Parathyroid adenoma (tissue), 2 donors: ENCODE measurements around the gene PPARD.

Experiments used
- H2AFZ ChIP-seq: fragments of 300-600 bp; sonication (generic); one replicate; pipeline ENCODE4 v1.7.0; 2017; ENCODE audit warnings: antibody characterized with exemption, mild to moderate bottlenecking
- H3K27ac ChIP-seq: fragments of 300-600 bp; sonication (generic); one replicate; pipeline ENCODE4 v1.7.0; 2017
- H3K27me3 ChIP-seq: fragments of 300-600 bp; sonication (generic); one replicate; pipeline ENCODE4 v1.7.0; 2017; ENCODE audit warnings: low read length; ENCODE audit not compliant: control insufficient read depth, insufficient read depth
- H3K36me3 ChIP-seq: fragments of 300-600 bp; sonication (generic); one replicate; pipeline ENCODE4 v1.7.0; 2017; ENCODE audit warnings: low read length; ENCODE audit not compliant: control insufficient read depth, insufficient read depth
- H3K4me1 ChIP-seq: fragments of 300-600 bp; sonication (generic); one replicate; pipeline ENCODE4 v1.7.0; 2017; ENCODE audit warnings: control low read depth
- H3K4me2 ChIP-seq: fragments of 300-600 bp; sonication (generic); one replicate; pipeline ENCODE4 v1.7.0; 2017; ENCODE audit warnings: low read length
- H3K4me3 ChIP-seq: fragments of 300-600 bp; sonication (generic); one replicate; pipeline ENCODE4 v1.7.0; 2017; ENCODE audit warnings: low read depth, low read length
- H3K79me2 ChIP-seq: fragments of 300-600 bp; sonication (generic); one replicate; pipeline ENCODE4 v1.7.0; 2017; ENCODE audit warnings: control low read depth
- H3K9ac ChIP-seq: fragments of 300-600 bp; sonication (generic); one replicate; pipeline ENCODE4 v1.7.0; 2017; ENCODE audit warnings: mild to moderate bottlenecking
- H3K9me3 ChIP-seq: fragments of 300-600 bp; sonication (generic); one replicate; pipeline ENCODE4 v1.7.0; 2017; ENCODE audit warnings: low read length; ENCODE audit not compliant: control insufficient read depth
- TF ChIP-seq, protein P1 (sequence below): fragments of 300-600 bp; sonication (generic); IDR thresholded peaks from one replicate; pipeline ENCODE4 v1.7.0; 2017; ENCODE audit warnings: antibody characterized with exemption, mild to moderate bottlenecking
- donor health status: primary hyperparathyroidism.

PPARD gene

GRCh38 chr6:35362200-35362599, 19.8 kb downstream of the PPARD start:
- Histone ChIP-seq H3K9me3 (no peaks in the 10 kb centered on the region), H3K27me3 (no peaks in the 10 kb centered on the region), H3K4me1 (peaks cover 23% of the 10 kb centered on the region), H3K79me2 (peaks cover 34% of the 10 kb centered on the region), H3K27ac (no peak overlapping the region), H3K4me2 (no peak overlapping the region), H3K9ac (no peak overlapping the region), H3K36me3 (no peaks in the 10 kb centered on the region), H3K4me3 (no peak overlapping the region), H2AFZ (no peak overlapping the region)
- TF ChIP-seq, protein P1, sequence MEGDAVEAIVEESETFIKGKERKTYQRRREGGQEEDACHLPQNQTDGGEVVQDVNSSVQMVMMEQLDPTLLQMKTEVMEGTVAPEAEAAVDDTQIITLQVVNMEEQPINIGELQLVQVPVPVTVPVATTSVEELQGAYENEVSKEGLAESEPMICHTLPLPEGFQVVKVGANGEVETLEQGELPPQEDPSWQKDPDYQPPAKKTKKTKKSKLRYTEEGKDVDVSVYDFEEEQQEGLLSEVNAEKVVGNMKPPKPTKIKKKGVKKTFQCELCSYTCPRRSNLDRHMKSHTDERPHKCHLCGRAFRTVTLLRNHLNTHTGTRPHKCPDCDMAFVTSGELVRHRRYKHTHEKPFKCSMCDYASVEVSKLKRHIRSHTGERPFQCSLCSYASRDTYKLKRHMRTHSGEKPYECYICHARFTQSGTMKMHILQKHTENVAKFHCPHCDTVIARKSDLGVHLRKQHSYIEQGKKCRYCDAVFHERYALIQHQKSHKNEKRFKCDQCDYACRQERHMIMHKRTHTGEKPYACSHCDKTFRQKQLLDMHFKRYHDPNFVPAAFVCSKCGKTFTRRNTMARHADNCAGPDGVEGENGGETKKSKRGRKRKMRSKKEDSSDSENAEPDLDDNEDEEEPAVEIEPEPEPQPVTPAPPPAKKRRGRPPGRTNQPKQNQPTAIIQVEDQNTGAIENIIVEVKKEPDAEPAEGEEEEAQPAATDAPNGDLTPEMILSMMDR, result no peak

GRCh38 chr6:35363293-35363750, 21.0 kb downstream of the PPARD start:
- H3K27ac ChIP-seq, result no peak overlapping the region
- no peak overlapping the region for H2AFZ ChIP-seq
- H3K36me3 ChIP-seq, result no peaks in the 10 kb centered on the region
- H3K4me2 ChIP-seq, result no peak overlapping the region
- H3K9me3 ChIP-seq, result no peaks in the 10 kb centered on the region
- TF ChIP-seq, protein P1, result no peak
- peaks cover 26% of the 10 kb centered on the region for H3K4me1 ChIP-seq
- peaks cover 29% of the 10 kb centered on the region for H3K79me2 ChIP-seq
- H3K27me3 ChIP-seq, result no peaks in the 10 kb centered on the region
- H3K9ac ChIP-seq, result no peak overlapping the region
- no peak overlapping the region for H3K4me3 ChIP-seq

DNA sequence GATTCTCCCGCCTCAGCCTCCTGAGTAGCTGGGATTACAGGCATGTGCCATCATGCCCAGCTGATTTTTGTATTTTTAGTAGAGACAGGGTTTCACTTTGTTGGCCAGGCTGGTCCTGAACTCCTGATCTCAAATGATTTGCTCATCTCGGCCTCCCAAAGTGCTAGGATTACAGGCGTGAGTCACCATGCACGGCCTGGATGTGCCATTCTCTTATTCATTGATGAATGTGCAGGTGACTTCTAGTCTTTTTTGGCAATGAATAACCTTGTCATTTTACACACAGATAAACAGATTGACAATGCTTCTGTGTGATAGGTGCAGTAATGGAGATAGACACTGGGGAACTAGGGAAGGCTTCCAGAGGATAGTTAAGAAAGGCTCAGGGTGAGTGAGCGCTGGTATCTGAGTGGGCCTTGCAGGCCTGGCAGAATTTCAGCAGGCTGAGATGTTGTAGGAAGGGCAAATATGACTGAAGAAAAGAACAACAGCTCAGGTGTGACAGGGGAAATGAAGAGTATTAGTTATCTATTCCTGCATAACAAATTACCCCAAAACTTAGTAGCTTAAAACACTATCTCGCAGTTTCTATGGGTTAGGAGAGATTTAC, 23.3 kb downstream of the PPARD start:
- Histone ChIP-seq H3K4me3 (no peak overlapping the region), H3K4me2 (no peak overlapping the region), H3K27ac (no peak overlapping the region), H3K9ac (no peak overlapping the region), H2AFZ (no peak overlapping the region), H3K27me3 (no peaks in the 10 kb centered on the region), H3K4me1 (peaks cover 14% of the 10 kb centered on the region), H3K36me3 (no peaks in the 10 kb centered on the region), H3K9me3 (no peaks in the 10 kb centered on the region), H3K79me2 (peaks cover 34% of the 10 kb centered on the region)
- TF ChIP-seq, protein P1, result no peak

- H3K79me2 ChIP-seq, result peaks cover 32% of the 10 kb centered on the region
- H3K27ac ChIP-seq, result no peak overlapping the region
- no peak overlapping the region for H3K4me3 ChIP-seq
- no peaks in the 10 kb centered on the region for H3K9me3 ChIP-seq
- no peak overlapping the region for H3K9ac ChIP-seq
- no peaks in the 10 kb centered on the region for H3K36me3 ChIP-seq
- no peak overlapping the region for H2AFZ ChIP-seq
- no peak overlapping the region for H3K4me2 ChIP-seq
- H3K27me3 ChIP-seq, result no peaks in the 10 kb centered on the region
- TF ChIP-seq, protein P1, result no peak
- H3K4me1 ChIP-seq, result peaks cover 11% of the 10 kb centered on the region
These were observed 23.8 kb downstream of the PPARD start for GRCh38 chr6:35366204-35366596.

DNA sequence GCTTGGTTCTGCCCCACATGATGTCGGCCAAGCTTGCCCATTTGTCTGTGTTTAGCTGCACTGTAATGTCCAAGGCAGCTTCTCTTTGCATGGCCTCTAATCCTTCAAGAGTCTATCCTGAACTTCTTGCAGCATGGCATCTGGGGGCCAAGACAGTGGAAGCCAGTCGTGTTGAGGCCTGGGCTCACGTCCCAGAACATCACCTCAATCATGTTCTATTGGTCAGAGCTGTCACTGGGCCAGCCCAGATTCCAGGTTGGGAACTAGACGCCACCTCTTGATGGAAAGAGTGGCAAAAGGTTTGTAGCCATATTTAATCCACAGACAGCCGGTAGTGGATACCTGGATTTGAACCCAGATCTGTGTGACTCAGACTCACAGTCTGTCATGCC, 25.3 kb downstream of the PPARD start:
- Histone ChIP-seq H3K4me1 (peaks cover 11% of the 10 kb centered on the region), H3K79me2 (peaks cover 41% of the 10 kb centered on the region), H3K9ac (no peak overlapping the region), H3K36me3 (no peaks in the 10 kb centered on the region), H3K4me2 (no peak overlapping the region), H3K27ac (no peak overlapping the region), H3K9me3 (no peaks in the 10 kb centered on the region), H3K27me3 (no peaks in the 10 kb centered on the region), H3K4me3 (no peak overlapping the region), H2AFZ (no peak overlapping the region)
- TF ChIP-seq, protein P1, result no peak
